ENCODE data around the gene ARRB1. TPM values are rescaled to one million over a fixed set of nuclear protein-coding genes. Genes with fewer than 3 reads are reported as not detected.
A peak's percentile ranks its signal among the peaks of the same experiment; 100 is the strongest.

ARRB1 gene
- total RNA-seq, 1 donor from 2014 or later = 32.8 TPM

DNA sequence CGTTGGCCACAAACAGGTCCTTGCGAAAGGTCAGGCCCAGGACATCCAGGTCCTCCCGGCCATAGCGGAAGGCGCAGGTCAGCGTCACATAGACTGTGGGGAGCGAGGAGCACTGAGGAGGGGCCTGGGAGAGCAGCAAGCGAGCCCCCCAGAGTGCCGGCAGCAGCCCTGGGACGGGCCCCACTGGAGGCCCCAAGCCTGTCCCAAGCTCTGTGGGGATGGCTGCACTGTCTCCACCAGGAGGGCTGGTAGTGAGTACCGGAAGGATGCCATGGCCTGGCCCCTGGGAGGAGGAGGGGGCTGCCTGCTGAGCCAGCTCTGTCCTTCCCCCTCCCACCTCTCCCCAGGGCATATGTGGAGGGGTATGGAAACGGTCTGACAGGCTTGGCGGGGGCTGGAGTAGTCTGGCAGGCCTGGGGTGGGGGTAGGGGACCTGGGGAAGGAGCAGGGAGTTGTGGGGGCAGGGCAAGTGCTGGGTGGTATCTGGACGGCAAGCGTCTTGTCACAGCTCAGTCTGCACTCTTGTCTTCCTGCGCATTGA lies 68.0 kb downstream of the ARRB1 start:
- Mint-ChIP-seq H3K27ac (no peak overlapping the region), H3K4me3 (no peak overlapping the region), H3K27me3 (no peaks in the 10 kb centered on the region), H3K4me1 (ENCODE audit: unreplicated experiment) (peaks cover 12% of the 10 kb centered on the region), H3K36me3 (no peaks in the 10 kb centered on the region), H3K9me3 (no peaks in the 10 kb centered on the region)
- no peak for DNase-seq (ENCODE audit: extremely low spot score, unreplicated experiment)
- TF ChIP-seq, protein P1, sequence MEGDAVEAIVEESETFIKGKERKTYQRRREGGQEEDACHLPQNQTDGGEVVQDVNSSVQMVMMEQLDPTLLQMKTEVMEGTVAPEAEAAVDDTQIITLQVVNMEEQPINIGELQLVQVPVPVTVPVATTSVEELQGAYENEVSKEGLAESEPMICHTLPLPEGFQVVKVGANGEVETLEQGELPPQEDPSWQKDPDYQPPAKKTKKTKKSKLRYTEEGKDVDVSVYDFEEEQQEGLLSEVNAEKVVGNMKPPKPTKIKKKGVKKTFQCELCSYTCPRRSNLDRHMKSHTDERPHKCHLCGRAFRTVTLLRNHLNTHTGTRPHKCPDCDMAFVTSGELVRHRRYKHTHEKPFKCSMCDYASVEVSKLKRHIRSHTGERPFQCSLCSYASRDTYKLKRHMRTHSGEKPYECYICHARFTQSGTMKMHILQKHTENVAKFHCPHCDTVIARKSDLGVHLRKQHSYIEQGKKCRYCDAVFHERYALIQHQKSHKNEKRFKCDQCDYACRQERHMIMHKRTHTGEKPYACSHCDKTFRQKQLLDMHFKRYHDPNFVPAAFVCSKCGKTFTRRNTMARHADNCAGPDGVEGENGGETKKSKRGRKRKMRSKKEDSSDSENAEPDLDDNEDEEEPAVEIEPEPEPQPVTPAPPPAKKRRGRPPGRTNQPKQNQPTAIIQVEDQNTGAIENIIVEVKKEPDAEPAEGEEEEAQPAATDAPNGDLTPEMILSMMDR (conservative IDR thresholded peaks at IDR 0.05) = no peak

DNA sequence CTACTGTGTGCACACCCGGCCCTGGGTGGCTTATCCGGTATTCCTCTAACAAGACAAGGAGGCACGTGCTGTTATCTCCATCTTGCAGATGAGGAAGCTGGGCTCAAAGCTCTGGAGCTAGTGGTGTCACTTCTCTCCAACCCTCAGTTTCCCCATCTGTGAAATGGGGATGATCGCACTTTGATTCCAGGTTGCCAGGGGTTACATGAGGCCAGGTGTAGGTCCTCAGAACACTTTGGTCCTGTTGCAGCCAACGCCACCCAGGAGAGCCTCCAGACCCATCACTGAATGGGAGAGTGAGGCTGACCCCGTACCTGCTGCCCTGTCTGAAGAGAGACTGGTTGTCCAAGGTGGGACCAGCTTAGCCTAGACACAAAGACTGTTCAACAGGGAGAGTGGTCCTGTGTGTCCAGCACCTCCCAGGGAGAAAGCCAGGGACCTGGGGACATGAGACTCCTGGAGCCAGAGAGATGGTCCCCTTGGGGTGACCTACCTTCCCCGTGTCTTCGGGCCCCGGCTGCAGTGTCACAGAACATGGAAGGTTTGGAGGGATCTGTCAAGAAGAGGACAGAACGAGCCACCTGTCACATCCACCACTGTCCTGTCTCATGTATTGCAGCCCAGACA lies 69.9 kb downstream of the ARRB1 start:
- Mint-ChIP-seq H3K4me1 (ENCODE audit: unreplicated experiment) (peaks cover 12% of the 10 kb centered on the region), H3K27ac (no peak overlapping the region), H3K9me3 (no peaks in the 10 kb centered on the region), H3K36me3 (peaks cover 4% of the 10 kb centered on the region), H3K27me3 (no peaks in the 10 kb centered on the region), H3K4me3 (no peak overlapping the region)
- TF ChIP-seq, protein P1 (conservative IDR thresholded peaks at IDR 0.05) = no peak
- DNase-seq (ENCODE audit: extremely low spot score, unreplicated experiment) = no peak

DNA sequence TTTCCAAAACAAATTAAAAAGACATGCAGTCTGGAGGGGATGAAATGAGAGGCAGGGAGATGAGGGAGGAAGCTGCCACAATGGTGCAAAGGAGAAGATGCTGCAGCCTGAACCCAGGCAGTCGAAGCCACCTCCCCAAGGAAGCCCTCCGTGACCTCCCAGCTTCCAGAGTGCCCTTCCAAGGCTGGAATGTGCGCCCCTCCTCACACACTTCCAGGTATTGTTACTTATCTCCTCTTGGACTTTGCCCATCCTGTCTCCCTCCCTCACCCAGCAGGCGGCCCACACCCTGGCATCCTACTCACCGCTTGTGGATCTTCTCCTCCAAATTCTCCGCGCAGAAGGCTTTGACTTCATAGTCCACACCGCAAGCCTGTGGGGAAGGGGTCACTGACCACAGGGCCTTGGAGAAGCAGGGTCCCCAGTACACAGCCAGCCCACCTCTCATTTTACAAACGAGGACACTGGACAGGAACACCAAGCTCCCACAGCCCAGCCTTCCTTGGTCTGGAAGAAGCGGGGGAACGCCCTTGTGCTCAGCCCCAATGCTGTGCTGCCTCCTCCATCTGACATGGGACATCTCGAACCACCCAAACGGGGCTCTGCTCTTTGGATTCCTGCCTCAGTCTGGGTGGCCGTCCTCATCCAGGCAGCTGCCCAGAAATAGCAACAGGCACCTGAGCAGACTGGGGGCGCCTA lies 70.5 kb downstream of the ARRB1 start:
- Mint-ChIP-seq H3K36me3 (peaks cover 4% of the 10 kb centered on the region), H3K9me3 (no peaks in the 10 kb centered on the region), H3K27ac (no peak overlapping the region), H3K27me3 (no peaks in the 10 kb centered on the region), H3K4me3 (no peak overlapping the region), H3K4me1 (ENCODE audit: unreplicated experiment) (peaks cover 12% of the 10 kb centered on the region)
- DNase-seq (ENCODE audit: extremely low spot score, unreplicated experiment) = no peak
- TF ChIP-seq, protein P1 (conservative IDR thresholded peaks at IDR 0.05) = no peak

DNA sequence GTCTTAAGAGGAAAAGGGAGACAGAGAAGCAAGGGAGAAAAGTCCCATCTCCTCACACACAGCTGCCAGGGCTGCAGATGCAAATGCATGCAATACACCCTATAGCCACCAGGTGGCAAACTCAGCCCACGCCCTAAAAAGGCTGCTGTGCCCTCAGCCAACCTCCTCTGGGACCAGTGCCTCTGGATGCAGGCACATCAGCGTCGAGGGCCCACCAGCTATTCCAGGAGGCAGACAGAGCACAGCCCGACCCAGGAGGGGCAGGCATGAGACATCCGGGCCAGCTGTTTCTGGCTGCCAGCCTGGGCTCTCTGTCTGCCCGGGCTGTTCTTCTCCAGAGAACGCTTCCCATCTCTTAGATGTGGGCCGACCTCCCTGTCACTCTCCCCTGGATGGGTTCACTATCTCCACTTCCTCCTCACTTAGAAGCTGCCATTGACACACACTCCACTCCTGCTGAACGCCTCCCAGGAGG lies 71.2 kb downstream of the ARRB1 start:
- Mint-ChIP-seq H3K36me3 (peaks cover 4% of the 10 kb centered on the region), H3K27ac (no peak overlapping the region)

DNA sequence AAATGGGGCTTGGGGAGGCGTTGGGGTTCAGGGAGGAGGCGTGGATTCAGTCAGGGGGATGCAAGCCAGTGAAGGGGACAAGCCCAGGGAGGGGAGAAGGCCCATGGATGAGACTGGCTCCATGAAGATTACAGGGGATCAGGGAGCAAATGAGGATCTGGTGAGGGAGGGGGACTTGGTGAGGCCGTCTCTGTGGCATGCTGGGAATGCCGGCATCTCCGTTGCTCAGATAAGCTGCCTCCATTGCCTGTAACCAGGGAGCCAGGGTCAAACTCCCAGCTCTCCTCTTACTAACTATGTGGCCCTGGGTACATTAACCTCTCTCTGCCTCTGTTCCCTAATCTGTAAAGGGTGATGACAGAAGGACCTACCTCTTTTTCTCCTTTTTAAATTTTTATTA lies 72.2 kb downstream of the ARRB1 start:
- Mint-ChIP-seq H3K27ac (no peak overlapping the region), H3K4me1 (ENCODE audit: unreplicated experiment) (peaks cover 12% of the 10 kb centered on the region), H3K36me3 (peaks cover 4% of the 10 kb centered on the region), H3K27me3 (no peaks in the 10 kb centered on the region), H3K9me3 (no peaks in the 10 kb centered on the region), H3K4me3 (no peak overlapping the region)
- no peak for DNase-seq (ENCODE audit: extremely low spot score, unreplicated experiment)
- TF ChIP-seq, protein P1 (conservative IDR thresholded peaks at IDR 0.05) = no peak

More for the DNA sequence above, 71.2 kb downstream of the ARRB1 start:
- Mint-ChIP-seq H3K27me3 (no peaks in the 10 kb centered on the region), H3K9me3 (no peaks in the 10 kb centered on the region), H3K4me1 (ENCODE audit: unreplicated experiment) (peaks cover 12% of the 10 kb centered on the region), H3K4me3 (no peak overlapping the region)
- DNase-seq (ENCODE audit: extremely low spot score, unreplicated experiment) = peak; percentile 82
- TF ChIP-seq, protein P1 (conservative IDR thresholded peaks at IDR 0.05) = peak; percentile 96
